ENCODE measurements around the gene BCAS3. TPM values are rescaled to one million over a fixed set of nuclear protein-coding genes. Genes with fewer than 3 reads are reported as not detected.

The BCAS3 gene
- total RNA-seq, 4 donors from 2014 or later: 18.2 to 60.6 (median 23.4) TPM

- intact Hi-C loops (cut with DNase I; ENCODE audit: low total_unique reads) (loop anchor here (10.0 kb wide), 1 partner anchor 454 kb away; the partner anchor contains the start of gene BRIP1), in situ Hi-C loops (cut with MboI; ENCODE audit: low sequenced_read_pairs in 4 of 4) (no loop called here)
- ATAC-seq (peak in 1 of 2 donors; percentile 31), DNase-seq (peak in 1 of 2 donors; percentile 64)
- Histone ChIP-seq H3K4me1 (peaks cover 0 to 27% of the 10 kb centered on the region in 2 donors), H3K27ac (peak overlapping the region; percentile 54 to 76 (median 67)), H3K4me3 (peak overlapping the region; percentile 67 to 74 (median 70)), H3K27me3 (peaks cover 17 to 30% (median 29%) of the 10 kb centered on the region in 3 donors), H3K36me3 (no peaks in the 10 kb centered on the region), H3K9me3 (no peaks in the 10 kb centered on the region)
- TF ChIP-seq, protein P1, sequence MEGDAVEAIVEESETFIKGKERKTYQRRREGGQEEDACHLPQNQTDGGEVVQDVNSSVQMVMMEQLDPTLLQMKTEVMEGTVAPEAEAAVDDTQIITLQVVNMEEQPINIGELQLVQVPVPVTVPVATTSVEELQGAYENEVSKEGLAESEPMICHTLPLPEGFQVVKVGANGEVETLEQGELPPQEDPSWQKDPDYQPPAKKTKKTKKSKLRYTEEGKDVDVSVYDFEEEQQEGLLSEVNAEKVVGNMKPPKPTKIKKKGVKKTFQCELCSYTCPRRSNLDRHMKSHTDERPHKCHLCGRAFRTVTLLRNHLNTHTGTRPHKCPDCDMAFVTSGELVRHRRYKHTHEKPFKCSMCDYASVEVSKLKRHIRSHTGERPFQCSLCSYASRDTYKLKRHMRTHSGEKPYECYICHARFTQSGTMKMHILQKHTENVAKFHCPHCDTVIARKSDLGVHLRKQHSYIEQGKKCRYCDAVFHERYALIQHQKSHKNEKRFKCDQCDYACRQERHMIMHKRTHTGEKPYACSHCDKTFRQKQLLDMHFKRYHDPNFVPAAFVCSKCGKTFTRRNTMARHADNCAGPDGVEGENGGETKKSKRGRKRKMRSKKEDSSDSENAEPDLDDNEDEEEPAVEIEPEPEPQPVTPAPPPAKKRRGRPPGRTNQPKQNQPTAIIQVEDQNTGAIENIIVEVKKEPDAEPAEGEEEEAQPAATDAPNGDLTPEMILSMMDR (IDR thresholded peaks at IDR 0.05 in 4 of 5, conservative IDR thresholded peaks at IDR 0.05 in 1 of 5): peak in 4 of 5 experiments; percentile 24 to 57 (median 40)
- no peak for TF ChIP-seq POLR2A (IDR thresholded peaks at IDR 0.05)
These were observed 732.7 kb downstream of the BCAS3 start for GRCh38 chr17:61410141-61411010.

DNA sequence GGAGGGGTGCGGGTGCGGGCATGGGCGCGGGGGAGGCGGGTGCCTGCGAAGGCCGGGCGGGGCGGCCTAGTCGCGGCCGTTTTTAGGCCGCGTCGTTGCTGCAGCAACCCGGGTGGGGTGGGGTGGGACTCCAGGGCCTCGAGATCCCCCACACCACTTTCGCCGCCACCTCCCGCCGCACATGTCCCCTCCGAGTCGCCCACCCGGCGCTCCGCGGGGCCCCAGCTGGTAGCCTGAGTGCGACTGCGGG is 733.3 kb downstream of the BCAS3 start:
- intact Hi-C loops (cut with DNase I; ENCODE audit: low total_unique reads): loop anchor here (10.0 kb wide), 1 partner anchor 454 kb away; the partner anchor contains the start of gene BRIP1
- Histone ChIP-seq H3K27ac (peak overlapping the region; percentile 54 to 76 (median 67)), H3K36me3 (no peaks in the 10 kb centered on the region), H3K9me3 (no peaks in the 10 kb centered on the region), H3K4me3 (peak overlapping the region; percentile 67 to 74 (median 70)), H3K27me3 (peaks cover 13 to 28% (median 25%) of the 10 kb centered on the region in 3 donors), H3K4me1 (peaks cover 0 to 27% of the 10 kb centered on the region in 2 donors)
- ATAC-seq (no peak), DNase-seq (no peak)
- no peak for TF ChIP-seq POLR2A (IDR thresholded peaks at IDR 0.05)
- TF ChIP-seq, protein P1 (IDR thresholded peaks at IDR 0.05 in 4 of 5, conservative IDR thresholded peaks at IDR 0.05 in 1 of 5): no peak
- in situ Hi-C loops (cut with MboI; ENCODE audit: low sequenced_read_pairs in 4 of 4): no loop called here

DNA sequence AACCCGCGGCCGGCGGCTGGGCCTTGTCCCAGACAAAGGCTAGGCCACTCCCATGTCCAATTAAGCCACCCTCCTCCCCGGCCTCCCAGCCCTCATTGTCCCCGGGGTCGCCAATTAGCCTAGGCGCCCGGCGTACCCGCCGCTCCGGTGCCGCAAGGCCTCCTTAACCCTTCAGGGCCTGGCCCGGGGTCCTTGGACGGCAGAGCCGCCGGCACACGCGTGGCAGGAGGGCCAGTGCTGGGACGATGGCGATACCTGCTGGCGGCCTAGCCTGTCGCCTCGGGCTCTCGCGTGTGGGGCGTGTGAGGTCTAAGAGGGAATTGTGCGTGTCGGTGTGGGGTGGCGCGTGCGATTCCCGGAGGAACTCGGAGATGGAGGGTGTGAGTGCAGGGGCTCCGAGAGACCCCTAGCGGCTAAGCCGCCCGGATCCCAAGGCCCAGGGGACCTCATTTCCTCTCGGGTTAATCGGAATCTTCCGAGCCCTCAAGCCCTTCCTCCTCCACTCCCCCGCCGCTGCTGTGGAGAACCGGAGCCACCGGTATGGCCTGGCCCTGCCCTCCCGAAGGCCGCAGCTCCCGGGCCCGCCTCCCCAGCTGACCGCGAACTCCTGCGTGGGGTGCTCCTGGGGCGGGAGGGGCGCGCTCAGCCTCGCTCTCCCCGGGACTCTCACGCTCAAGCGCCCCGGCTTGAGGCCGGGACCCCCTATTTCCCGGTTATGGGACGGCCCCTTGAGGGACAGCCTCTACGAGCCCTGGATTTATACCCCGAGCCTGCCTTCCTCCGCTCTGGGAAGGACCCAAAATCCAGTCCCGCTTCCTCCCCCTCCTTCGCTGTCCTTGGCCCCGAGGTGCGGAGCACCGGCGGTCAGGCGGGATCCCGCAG is 733.9 kb downstream of the BCAS3 start:
- Histone ChIP-seq H3K4me1 (peaks cover 0 to 27% of the 10 kb centered on the region in 2 donors), H3K27me3 (peaks cover 13 to 28% (median 21%) of the 10 kb centered on the region in 3 donors), H3K9me3 (no peaks in the 10 kb centered on the region), H3K27ac (peak overlapping the region; percentile 54 to 76 (median 67)), H3K36me3 (no peaks in the 10 kb centered on the region), H3K4me3 (peak overlapping the region; percentile 67 to 74 (median 70))
- in situ Hi-C loops (cut with MboI; ENCODE audit: low sequenced_read_pairs in 4 of 4): no loop called here
- intact Hi-C loops (cut with DNase I; ENCODE audit: low total_unique reads): loop anchor here (1.0 to 10.0 kb wide), 4 partner anchors 139 to 655 kb away; partner anchors contain the start of gene BRIP1
- peak; percentile 27 to 31 for ATAC-seq
- TF ChIP-seq POLR2A (IDR thresholded peaks at IDR 0.05): no peak
- TF ChIP-seq, protein P1 (IDR thresholded peaks at IDR 0.05 in 4 of 5, conservative IDR thresholded peaks at IDR 0.05 in 1 of 5): no peak
- DNase-seq: peak in 1 of 2 donors; percentile 32

DNA sequence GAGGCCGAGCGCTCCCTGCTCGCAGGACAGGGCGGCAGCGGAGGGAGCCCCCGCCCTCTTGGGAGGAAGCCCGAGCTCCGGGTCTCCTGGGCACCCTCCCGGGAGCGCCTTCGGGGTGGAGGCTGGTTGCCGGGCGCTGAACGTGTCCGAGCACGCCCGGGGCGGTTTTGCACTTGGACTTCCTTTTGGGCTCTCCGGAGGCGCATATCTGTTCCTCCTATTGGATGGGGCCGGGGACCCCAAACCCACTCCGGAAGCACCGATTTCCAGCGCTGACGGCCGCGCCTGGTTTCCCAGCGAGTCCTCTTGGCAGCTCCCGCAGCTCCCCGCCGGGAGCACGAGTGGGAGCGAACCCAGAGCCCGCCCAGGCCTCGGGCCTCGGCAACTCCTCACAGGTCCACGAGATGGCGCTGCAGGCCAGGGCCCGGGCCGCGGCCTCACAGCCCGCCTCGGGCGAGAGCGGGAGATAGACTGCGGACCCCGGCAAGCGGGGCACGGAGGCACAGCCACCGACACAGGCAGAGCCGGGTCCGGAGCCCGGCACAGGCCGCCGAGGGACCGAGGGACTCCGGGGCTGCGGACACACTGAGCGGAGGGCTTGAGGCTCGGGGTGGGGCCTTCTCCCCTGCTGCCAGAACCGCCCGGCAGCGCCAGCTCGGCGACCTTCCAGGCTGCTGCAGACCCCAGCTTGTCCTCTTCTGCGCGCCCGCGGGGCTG is 734.6 kb downstream of the BCAS3 start:
- H3K36me3 ChIP-seq: no peaks in the 10 kb centered on the region
- no peak for TF ChIP-seq POLR2A (IDR thresholded peaks at IDR 0.05)
- TF ChIP-seq, protein P1 (IDR thresholded peaks at IDR 0.05 in 4 of 5, conservative IDR thresholded peaks at IDR 0.05 in 1 of 5): peak; percentile 93 to 99 (median 98)
- in situ Hi-C loops (cut with MboI; ENCODE audit: low sequenced_read_pairs in 4 of 4): no loop called here
- ATAC-seq (peak; percentile 73 to 78), DNase-seq (peak in 1 of 2 donors; percentile 69)
- no peaks in the 10 kb centered on the region for H3K9me3 ChIP-seq
- peaks cover 13 to 28% (median 21%) of the 10 kb centered on the region in 3 donors for H3K27me3 ChIP-seq
- H3K4me3 ChIP-seq: peak overlapping the region; percentile 67 to 74 (median 70)
- H3K27ac ChIP-seq: peak overlapping the region; percentile 54 to 76 (median 67)
- H3K4me1 ChIP-seq: peaks cover 0 to 25% of the 10 kb centered on the region in 2 donors
- intact Hi-C loops (cut with DNase I; ENCODE audit: low total_unique reads): loop anchor here (1.0 to 10.0 kb wide), 4 partner anchors 138 to 654 kb away; partner anchors contain the start of gene BRIP1
